Measurements from ENCODE around the gene ALDH3A1. TPM values are rescaled to one million over a fixed set of nuclear protein-coding genes. Genes with fewer than 3 reads are reported as not detected.

Gene ALDH3A1
- total and polyA plus RNA-seq, 9 of the 15 experiments (the other 6 are each of a cell fraction or from before 2014, with no cell fraction given): not detected

DNA sequence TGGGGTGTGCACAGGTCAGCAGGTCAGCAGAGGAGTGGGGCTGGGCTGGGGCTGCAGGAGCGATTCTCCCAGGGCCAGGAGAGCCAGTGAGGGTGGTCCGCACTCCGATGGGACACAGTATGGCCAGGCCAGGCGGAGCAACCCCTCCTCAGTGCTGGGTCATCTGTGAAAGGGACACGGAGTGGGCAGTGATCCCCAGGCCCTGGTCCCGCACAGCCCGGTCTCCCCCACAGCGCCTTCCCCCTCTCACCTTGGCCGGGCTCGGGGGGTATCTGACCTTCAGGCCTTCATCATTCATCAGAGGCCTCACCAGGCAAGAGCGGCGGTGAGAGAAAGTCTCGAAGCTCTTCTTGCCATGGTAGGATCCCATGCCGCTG lies 10.0 kb downstream of the ALDH3A1 start (continued):
- no peak for TF ChIP-seq NRF1 (conservative IDR thresholded peaks at IDR 0.05 in 1 of 2, IDR thresholded peaks at IDR 0.05 in 1 of 2)
- no peak for TF ChIP-seq ZNF41 (CRISPR knock-in tag; conservative IDR thresholded peaks at IDR 0.05)
- TF ChIP-seq SMAD1 (IDR thresholded peaks at IDR 0.05; ENCODE audit: low read depth, low read length, partially characterized antibody): no peak
- no peak for TF ChIP-seq TAF1 (IDR thresholded peaks at IDR 0.05; ENCODE audit: control insufficient read depth, extremely low read depth, insufficient read depth, low read length, severe bottlenecking)
- TF ChIP-seq, protein P1, sequence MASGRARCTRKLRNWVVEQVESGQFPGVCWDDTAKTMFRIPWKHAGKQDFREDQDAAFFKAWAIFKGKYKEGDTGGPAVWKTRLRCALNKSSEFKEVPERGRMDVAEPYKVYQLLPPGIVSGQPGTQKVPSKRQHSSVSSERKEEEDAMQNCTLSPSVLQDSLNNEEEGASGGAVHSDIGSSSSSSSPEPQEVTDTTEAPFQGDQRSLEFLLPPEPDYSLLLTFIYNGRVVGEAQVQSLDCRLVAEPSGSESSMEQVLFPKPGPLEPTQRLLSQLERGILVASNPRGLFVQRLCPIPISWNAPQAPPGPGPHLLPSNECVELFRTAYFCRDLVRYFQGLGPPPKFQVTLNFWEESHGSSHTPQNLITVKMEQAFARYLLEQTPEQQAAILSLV (tag; IDR thresholded peaks at IDR 0.05): no peak
- no peak for TF ChIP-seq SIN3A (IDR thresholded peaks at IDR 0.05; ENCODE audit: borderline replicate concordance in 2 of 2, control insufficient read depth in 1 of 2, low read depth in 2 of 2, low read length in 2 of 2)
- no peak for TF ChIP-seq ATF7 (IDR thresholded peaks at IDR 0.05)
- no peak for TF ChIP-seq ZZZ3 (IDR thresholded peaks at IDR 0.05)
- no peak for TF ChIP-seq PYGO2 (tag; IDR thresholded peaks at IDR 0.05)
- no peak for TF ChIP-seq GTF2A2 (tag; IDR thresholded peaks at IDR 0.05)
- no peak for TF ChIP-seq YY1 (IDR thresholded peaks at IDR 0.05; ENCODE audit: borderline replicate concordance in 1 of 3, control insufficient read depth in 1 of 3, extremely low read depth in 1 of 3, insufficient read depth in 3 of 3, insufficient read length in 1 of 3, insufficient replicate concordance in 2 of 3, low read depth in 1 of 3, low read length in 2 of 3)
- TF ChIP-seq MCM7 (IDR thresholded peaks at IDR 0.05): no peak
- TF ChIP-seq U2AF2 (optimal IDR thresholded peaks at IDR 0.05; ENCODE audit: low read depth, low read length): no peak
- TF ChIP-seq CREM (IDR thresholded peaks at IDR 0.05; ENCODE audit: low read depth): no peak
- no peak for TF ChIP-seq ZFP30 (CRISPR knock-in tag; IDR thresholded peaks at IDR 0.05; ENCODE audit: borderline replicate concordance)
- no peak for TF ChIP-seq ZNF263 (CRISPR knock-in tag; IDR thresholded peaks at IDR 0.05; ENCODE audit: borderline replicate concordance)
- TF ChIP-seq ZKSCAN3 (CRISPR knock-in tag; IDR thresholded peaks at IDR 0.05): no peak

All from K562 (cell line).